Astrocyte of the spinal cord (primary cell): ENCODE measurements around the gene C4B.

ENCODE experiments used
- DNase-seq: peaks from one replicate; pipeline ENCODE4 v3.0.0; 2011; ENCODE audit warnings: low read depth, low spot score
- H3K4me3 ChIP-seq: 2 replicates; pipeline ENCODE4 v1.5.1; 2011; ENCODE audit warnings: low read depth, mild to moderate bottlenecking, low read length, moderate library complexity
- in situ Hi-C: cut with HindIII; loops from 2 replicates; pipeline ENCODE4 v1.10.0; 2017; ENCODE audit warnings: low sequenced_read_pairs
- TF ChIP-seq, protein P1 (sequence below): IDR thresholded peaks from 2 replicates; pipeline ENCODE4 v1.5.1; 2012; ENCODE audit warnings: low read depth, mild to moderate bottlenecking, low read length, inconsistent platforms

The C4B gene

GRCh38 chr6:32075781-32076180 lies 61.2 kb downstream of the C4B start:
- in situ Hi-C loops, result no loop called here

GRCh38 chr6:32076321-32076809 lies 61.8 kb downstream of the C4B start:
- TF ChIP-seq, protein P1, sequence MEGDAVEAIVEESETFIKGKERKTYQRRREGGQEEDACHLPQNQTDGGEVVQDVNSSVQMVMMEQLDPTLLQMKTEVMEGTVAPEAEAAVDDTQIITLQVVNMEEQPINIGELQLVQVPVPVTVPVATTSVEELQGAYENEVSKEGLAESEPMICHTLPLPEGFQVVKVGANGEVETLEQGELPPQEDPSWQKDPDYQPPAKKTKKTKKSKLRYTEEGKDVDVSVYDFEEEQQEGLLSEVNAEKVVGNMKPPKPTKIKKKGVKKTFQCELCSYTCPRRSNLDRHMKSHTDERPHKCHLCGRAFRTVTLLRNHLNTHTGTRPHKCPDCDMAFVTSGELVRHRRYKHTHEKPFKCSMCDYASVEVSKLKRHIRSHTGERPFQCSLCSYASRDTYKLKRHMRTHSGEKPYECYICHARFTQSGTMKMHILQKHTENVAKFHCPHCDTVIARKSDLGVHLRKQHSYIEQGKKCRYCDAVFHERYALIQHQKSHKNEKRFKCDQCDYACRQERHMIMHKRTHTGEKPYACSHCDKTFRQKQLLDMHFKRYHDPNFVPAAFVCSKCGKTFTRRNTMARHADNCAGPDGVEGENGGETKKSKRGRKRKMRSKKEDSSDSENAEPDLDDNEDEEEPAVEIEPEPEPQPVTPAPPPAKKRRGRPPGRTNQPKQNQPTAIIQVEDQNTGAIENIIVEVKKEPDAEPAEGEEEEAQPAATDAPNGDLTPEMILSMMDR, result no peak
- DNase-seq, result peak; percentile 55
- in situ Hi-C loops, result no loop called here
- H3K4me3 ChIP-seq, result no peak overlapping the region

More at GRCh38 chr6:32075781-32076180, 61.2 kb downstream of the C4B start:
- DNase-seq, result no peak
- H3K4me3 ChIP-seq, result no peak overlapping the region
- TF ChIP-seq, protein P1, result no peak

DNA sequence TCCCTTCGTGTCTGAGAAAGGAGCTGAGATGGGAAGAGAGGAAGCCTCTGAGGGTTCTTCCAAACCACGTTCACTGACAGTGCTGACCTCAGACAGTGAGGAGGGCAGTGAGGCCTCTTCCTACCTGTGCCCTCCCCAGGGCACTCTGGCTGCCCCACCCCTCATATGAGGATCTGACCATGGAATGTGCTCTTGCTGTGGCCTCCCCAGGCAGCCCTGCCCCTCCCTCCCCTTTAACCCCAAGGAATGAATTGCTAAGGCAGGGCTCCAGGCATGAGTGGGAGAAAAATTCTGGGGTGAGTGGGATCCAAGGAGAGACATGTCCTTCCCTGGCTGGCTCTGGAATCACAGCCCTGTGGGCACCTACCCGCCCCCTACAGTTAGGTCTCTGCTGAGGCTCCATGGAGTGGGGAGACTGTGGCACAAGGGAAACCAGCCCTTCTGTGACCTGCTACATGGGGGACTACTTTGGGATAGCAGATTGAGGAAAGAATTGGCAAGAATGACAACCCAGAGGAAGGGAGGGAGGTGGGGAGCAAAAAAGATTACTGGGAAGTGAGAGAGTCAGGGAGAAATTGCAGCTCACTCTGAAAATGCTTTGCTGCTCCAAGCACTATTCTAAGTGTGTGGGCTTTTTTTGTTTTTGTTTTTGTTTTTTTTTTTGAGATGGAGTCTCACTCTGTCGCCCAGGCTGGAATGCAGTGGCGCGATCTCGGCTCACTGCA lies 65.1 kb downstream of the C4B start:
- no peak overlapping the region for H3K4me3 ChIP-seq
- TF ChIP-seq, protein P1, result no peak
- in situ Hi-C loops, result no loop called here
- DNase-seq, result no peak

- TF ChIP-seq, protein P1, result no peak
- DNase-seq, result peak; percentile 83
- in situ Hi-C loops, result no loop called here
- no peak overlapping the region for H3K4me3 ChIP-seq
These were observed 66.8 kb downstream of the C4B start for GRCh38 chr6:32081168-32081990.

DNA sequence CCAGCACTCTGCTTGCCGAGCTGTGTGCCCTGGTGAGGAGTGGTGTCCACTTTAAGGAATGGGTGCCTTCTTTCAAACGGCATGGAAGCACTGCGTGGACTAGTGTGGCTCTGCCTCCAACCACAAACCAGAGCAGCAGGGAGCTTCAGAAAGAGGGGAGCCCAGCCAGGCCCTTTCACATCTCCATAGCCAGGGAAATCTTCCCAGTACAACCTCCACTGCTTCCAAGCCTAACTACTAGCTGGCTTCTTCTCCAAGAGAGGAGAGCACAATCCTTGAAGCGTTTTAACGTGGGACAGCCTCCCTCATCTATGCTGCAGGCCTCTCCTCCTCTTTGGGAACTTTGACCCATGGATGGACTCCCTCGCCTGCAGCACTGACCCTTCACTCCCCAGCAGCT lies 67.9 kb downstream of the C4B start:
- H3K4me3 ChIP-seq, result no peak overlapping the region
- no peak for DNase-seq
- TF ChIP-seq, protein P1, result no peak
- in situ Hi-C loops, result no loop called here

GRCh38 chr6:32082935-32083334 lies 68.3 kb downstream of the C4B start:
- H3K4me3 ChIP-seq, result no peak overlapping the region
- in situ Hi-C loops, result no loop called here
- TF ChIP-seq, protein P1, result no peak
- peak; percentile 35 for DNase-seq
